ENCODE measurements around the gene IMP4. TPM values are rescaled to one million over a fixed set of nuclear protein-coding genes. Genes with fewer than 3 reads are reported as not detected.

IMP4 gene
- total and polyA plus RNA-seq, 2 experiments from 2014 or later, result 79.1 to 109 TPM

- no peak for TF ChIP-seq EZH2phosphoT487 (IDR thresholded peaks at IDR 0.05; ENCODE audit: insufficient read depth, low read depth)
- no peak for TF ChIP-seq EZH2 (IDR thresholded peaks at IDR 0.05; ENCODE audit: insufficient read depth, poor library complexity, severe bottlenecking)
- 47 to 54% methylated on average over 8 of the region's 8 CpGs for WGBS, 2 experiments (ENCODE audit: low coverage in 1 of 2, low lambda C conversion rate in 2 of 2, missing lambda C conversion rate in 2 of 2)
- Histone ChIP-seq H3K9me3 (ENCODE audit: low read depth) (no peaks in the 10 kb centered on the region), H3K79me2 (ENCODE audit: insufficient read depth) (0 out of 2 replicates have a peak, but pooled peaks cover 4% of the 10 kb centered on the region), H3F3A (ENCODE audit: insufficient read depth) (peaks cover 19% of the 10 kb centered on the region), H2AFZ (peak overlapping the region; percentile 69), H3K4me2 (ENCODE audit: unreplicated experiment) (peak overlapping the region; percentile 45), H3K9me2 (ENCODE audit: insufficient read depth) (no peaks in the 10 kb centered on the region), H3K4me1 (ENCODE audit: insufficient read depth) (peaks cover 11% of the 10 kb centered on the region), H3K27ac (peak overlapping the region; percentile 46), H3K4me3 (no peak overlapping the region), H3K9ac (no peak overlapping the region), H4K20me1 (ENCODE audit: insufficient read depth) (no peaks in the 10 kb centered on the region), H3K27me3 (replicated peaks; ENCODE audit: insufficient read depth) (no peaks in the 10 kb centered on the region), H3K36me3 (ENCODE audit: low read depth) (no peaks in the 10 kb centered on the region)
- DNase-seq, result peak; percentile 75
- in situ Hi-C loops (cut with MboI), result loop anchor here (10.0 kb wide), 2 partner anchors 153 to 403 kb away; partner anchors contain the start of genes MZT2B and SMPD4
These were observed 4.9 kb upstream of the IMP4 start for GRCh38 chr2:130337735-130338325.

GRCh38 chr2:130338793-130339345 lies 3.8 kb upstream of the IMP4 start:
- Histone ChIP-seq H3K36me3 (ENCODE audit: low read depth) (no peaks in the 10 kb centered on the region), H3K4me1 (ENCODE audit: insufficient read depth) (peaks cover 14% of the 10 kb centered on the region), H3K4me3 (no peak overlapping the region), H2AFZ (no peak overlapping the region), H3K79me2 (ENCODE audit: insufficient read depth) (peaks cover 13% of the 10 kb centered on the region), H3K9me3 (ENCODE audit: low read depth) (no peaks in the 10 kb centered on the region), H3K27me3 (replicated peaks; ENCODE audit: insufficient read depth) (no peaks in the 10 kb centered on the region), H3K4me2 (ENCODE audit: unreplicated experiment) (no peak overlapping the region), H3F3A (ENCODE audit: insufficient read depth) (peaks cover 19% of the 10 kb centered on the region), H4K20me1 (ENCODE audit: insufficient read depth) (no peaks in the 10 kb centered on the region), H3K27ac (no peak overlapping the region), H3K9ac (no peak overlapping the region), H3K9me2 (ENCODE audit: insufficient read depth) (no peaks in the 10 kb centered on the region)
- WGBS, 2 experiments (ENCODE audit: low coverage in 1 of 2, low lambda C conversion rate in 2 of 2, missing lambda C conversion rate in 2 of 2), result 90 to 95% methylated on average over 12 of the region's 12 CpGs
- in situ Hi-C loops (cut with MboI), result loop anchor here (10.0 kb wide), 2 partner anchors 154 to 404 kb away; partner anchors contain the start of genes MZT2B and SMPD4
- no peak for DNase-seq
- no peak for TF ChIP-seq EZH2 (IDR thresholded peaks at IDR 0.05; ENCODE audit: insufficient read depth, poor library complexity, severe bottlenecking)
- TF ChIP-seq EZH2phosphoT487 (IDR thresholded peaks at IDR 0.05; ENCODE audit: insufficient read depth, low read depth), result no peak

- H3K4me2 ChIP-seq (ENCODE audit: unreplicated experiment), result no peak overlapping the region
- H3K27me3 ChIP-seq (replicated peaks; ENCODE audit: insufficient read depth), result no peaks in the 10 kb centered on the region
- peaks cover 16% of the 10 kb centered on the region for H3K4me1 ChIP-seq (ENCODE audit: insufficient read depth)
- H3K36me3 ChIP-seq (ENCODE audit: low read depth), result peaks cover 5% of the 10 kb centered on the region; the same call in 1 of the 2 replicates
- H3K79me2 ChIP-seq (ENCODE audit: insufficient read depth), result peaks cover 26% of the 10 kb centered on the region
- H4K20me1 ChIP-seq (ENCODE audit: insufficient read depth), result no peaks in the 10 kb centered on the region
- no peak overlapping the region for H2AFZ ChIP-seq
- H3K27ac ChIP-seq, result no peak overlapping the region
- DNase-seq, result no peak
- H3K9me2 ChIP-seq (ENCODE audit: insufficient read depth), result no peaks in the 10 kb centered on the region
- TF ChIP-seq EZH2 (IDR thresholded peaks at IDR 0.05; ENCODE audit: insufficient read depth, poor library complexity, severe bottlenecking), result no peak
- TF ChIP-seq EZH2phosphoT487 (IDR thresholded peaks at IDR 0.05; ENCODE audit: insufficient read depth, low read depth), result no peak
- H3K9ac ChIP-seq, result no peak overlapping the region
- H3F3A ChIP-seq (ENCODE audit: insufficient read depth), result peaks cover 19% of the 10 kb centered on the region
- in situ Hi-C loops (cut with MboI), result loop anchor here (10.0 kb wide), 2 partner anchors 155 to 405 kb away; partner anchors contain the start of genes MZT2B and SMPD4
- WGBS, 2 experiments (ENCODE audit: low coverage in 1 of 2, low lambda C conversion rate in 2 of 2, missing lambda C conversion rate in 2 of 2), result 90 to 92% methylated on average over 10 of the region's 10 CpGs
- no peaks in the 10 kb centered on the region for H3K9me3 ChIP-seq (ENCODE audit: low read depth)
- no peak overlapping the region for H3K4me3 ChIP-seq
These were observed 2.6 kb upstream of the IMP4 start for GRCh38 chr2:130339885-130340745.

- H3K4me2 ChIP-seq (ENCODE audit: unreplicated experiment), result peak overlapping the region; percentile 97
- H3K9ac ChIP-seq, result peak overlapping the region; percentile 88
- peaks cover 5% of the 10 kb centered on the region; the same call in 1 of the 2 replicates for H3K36me3 ChIP-seq (ENCODE audit: low read depth)
- H3F3A ChIP-seq (ENCODE audit: insufficient read depth), result peaks cover 19% of the 10 kb centered on the region
- peak overlapping the region; percentile 89 for H3K4me3 ChIP-seq
- in situ Hi-C loops (cut with MboI), result no loop called here
- no peaks in the 10 kb centered on the region for H3K9me2 ChIP-seq (ENCODE audit: insufficient read depth)
- no peaks in the 10 kb centered on the region for H3K9me3 ChIP-seq (ENCODE audit: low read depth)
- H3K4me1 ChIP-seq (ENCODE audit: insufficient read depth), result peaks cover 16% of the 10 kb centered on the region
- H3K27ac ChIP-seq, result peak overlapping the region; percentile 94
- peaks cover 29% of the 10 kb centered on the region for H3K79me2 ChIP-seq (ENCODE audit: insufficient read depth)
- 0 to 1% methylated on average over 15 to 24 of the region's 24 CpGs for WGBS, 2 experiments (ENCODE audit: low coverage in 1 of 2, low lambda C conversion rate in 2 of 2, missing lambda C conversion rate in 2 of 2)
- H3K27me3 ChIP-seq (replicated peaks; ENCODE audit: insufficient read depth), result no peaks in the 10 kb centered on the region
- TF ChIP-seq EZH2 (IDR thresholded peaks at IDR 0.05; ENCODE audit: insufficient read depth, poor library complexity, severe bottlenecking) (no peak), EZH2phosphoT487 (IDR thresholded peaks at IDR 0.05; ENCODE audit: insufficient read depth, low read depth) (no peak)
- peak overlapping the region; percentile 98 for H2AFZ ChIP-seq
- no peaks in the 10 kb centered on the region for H4K20me1 ChIP-seq (ENCODE audit: insufficient read depth)
- DNase-seq, result no peak
These were observed 1.1 kb upstream of the IMP4 start for GRCh38 chr2:130341562-130342019.

Measured in GM23248 (cell line).